GM21423 (cell line): ENCODE measurements around the gene CRMP1.

Experiments used
- ATAC-seq: cut with Tn5 transposase; IDR thresholded peaks from one replicate; pipeline ENCODE4 v1.9.1; 2021; ENCODE audit warnings: mild to moderate bottlenecking, moderate library complexity; ENCODE audit not compliant: unreplicated experiment

The CRMP1 gene

GRCh38 chr4:5801696-5802095, 91.2 kb downstream of the CRMP1 start:
- ATAC-seq, result no peak

GRCh38 chr4:5800496-5800895, 92.4 kb downstream of the CRMP1 start:
- ATAC-seq, result no peak

GRCh38 chr4:5799406-5799805, 93.5 kb downstream of the CRMP1 start:
- ATAC-seq, result no peak

GRCh38 chr4:5798946-5799345, 93.9 kb downstream of the CRMP1 start:
- no peak for ATAC-seq

GRCh38 chr4:5798462-5798861, 94.4 kb downstream of the CRMP1 start:
- ATAC-seq, result no peak

GRCh38 chr4:5797866-5798265, 95.0 kb downstream of the CRMP1 start:
- ATAC-seq, result no peak

- no peak for ATAC-seq
Measured at GRCh38 chr4:5796976-5797375, 95.9 kb downstream of the CRMP1 start.

GRCh38 chr4:5795580-5795979, 97.3 kb downstream of the CRMP1 start:
- no peak for ATAC-seq

GRCh38 chr4:5793514-5793913, 99.4 kb downstream of the CRMP1 start:
- no peak for ATAC-seq

- ATAC-seq, result no peak
Measured at GRCh38 chr4:5791654-5792053, 101.2 kb downstream of the CRMP1 start.

GRCh38 chr4:5790546-5790857, 102.4 kb downstream of the CRMP1 start:
- no peak for ATAC-seq

- no peak for ATAC-seq
Measured at GRCh38 chr4:5789141-5789540, 103.7 kb downstream of the CRMP1 start.

GRCh38 chr4:5788144-5788543, 104.7 kb downstream of the CRMP1 start:
- no peak for ATAC-seq

- ATAC-seq, result no peak
Measured at GRCh38 chr4:5787311-5787710, 105.6 kb downstream of the CRMP1 start.

GRCh38 chr4:5785806-5786680, 106.8 kb downstream of the CRMP1 start:
- no peak for ATAC-seq

GRCh38 chr4:5784960-5785611, 107.8 kb downstream of the CRMP1 start:
- ATAC-seq, result no peak

- no peak for ATAC-seq
Measured at GRCh38 chr4:5784021-5784420, 108.9 kb downstream of the CRMP1 start.

- no peak for ATAC-seq
Measured at GRCh38 chr4:5783486-5783885, 109.4 kb downstream of the CRMP1 start.

- no peak for ATAC-seq
Measured at GRCh38 chr4:5782829-5783476, 109.9 kb downstream of the CRMP1 start.

GRCh38 chr4:5781691-5782090, 111.2 kb downstream of the CRMP1 start:
- no peak for ATAC-seq

GRCh38 chr4:5780831-5781480, 111.9 kb downstream of the CRMP1 start:
- ATAC-seq, result no peak

- ATAC-seq, result no peak
Measured at GRCh38 chr4:5776510-5776909, 116.4 kb downstream of the CRMP1 start.
